Stomach (tissue), 4 donors: ENCODE measurements around the gene HIPK1.

Experiments
- CTCF ChIP-seq, 7 experiments: fragments of 450-650 bp in 4 of 7; fragments of 200-600 bp in 3 of 7; sonication (generic) in 3 of 7; IDR thresholded peaks; one replicate each; pipeline ENCODE4 v1.5.1; 2016 to 2019; ENCODE audit warnings: antibody characterized with exemption in 7 of 7, control low read depth in 2 of 7, mild to moderate bottlenecking in 1 of 7
- EP300 ChIP-seq: sonication (generic); formaldehyde crosslinking; IDR thresholded peaks from one replicate; pipeline ENCODE4 v1.6.1; 2017; ENCODE audit warnings: antibody characterized with exemption
- POLR2A ChIP-seq, 4 donors: fragments of 450-650 bp; IDR thresholded peaks; one replicate each; pipeline ENCODE4 v1.6.1; 2016; ENCODE audit warnings: antibody characterized with exemption in 4 of 4, control low read depth in 2 of 4, mild to moderate bottlenecking in 1 of 4, moderate library complexity in 1 of 4

GRCh38 chr1:113949007-113949406 lies 19.9 kb downstream of the HIPK1 start:
- TF ChIP-seq POLR2A (IDR thresholded peaks at IDR 0.05) (no peak), CTCF (IDR thresholded peaks at IDR 0.05) (peak in 2 of 7 experiments; percentile 4 to 26), EP300 (no peak)
